Measurements from ENCODE around the gene TFDP2. TPM values are rescaled to one million over a fixed set of nuclear protein-coding genes. Genes with fewer than 3 reads are reported as not detected.

The TFDP2 gene
- total and polyA plus RNA-seq, 2 experiments from 2014 or later = 150 to 410 TPM

- H3K27ac Mint-ChIP-seq = no peak overlapping the region
- Histone ChIP-seq H4K20me1 (replicated peaks; ENCODE audit: insufficient read depth) (peaks cover 23% of the 10 kb centered on the region), H3K36me3 (ENCODE audit: insufficient read depth) (peaks cover 35% of the 10 kb centered on the region), H3K27me3 (ENCODE audit: insufficient read depth) (no peaks in the 10 kb centered on the region), H3F3A (replicated peaks; ENCODE audit: low read depth) (no peaks in the 10 kb centered on the region), H3K79me2 (replicated peaks; ENCODE audit: insufficient read depth) (peaks cover 47% of the 10 kb centered on the region), H2AFZ (no peak overlapping the region), H3K4me1 (ENCODE audit: insufficient read depth) (no peaks in the 10 kb centered on the region), H3K4me2 (no peak overlapping the region), H3K4me3 (no peak overlapping the region), H3K27ac (ENCODE audit: low read depth) (no peak overlapping the region), H3K9me2 (ENCODE audit: insufficient read depth) (no peaks in the 10 kb centered on the region)
- peaks cover 19% of the 10 kb centered on the region for H3K9me3 Mint-ChIP-seq
- no peak for ATAC-seq
- no peak for DNase-seq (ENCODE audit: low spot score)
- no peaks in the 10 kb centered on the region for H3K27me3 Mint-ChIP-seq (ENCODE audit: insufficient read depth, low read depth, poor library complexity)
- H3K36me3 Mint-ChIP-seq (ENCODE audit: low read depth) = peaks cover 67% of the 10 kb centered on the region
- H3K4me1 Mint-ChIP-seq = peaks cover 6% of the 10 kb centered on the region; the same call in 1 of the 3 replicates
- TF ChIP-seq EZH2phosphoT487 (IDR thresholded peaks at IDR 0.05; ENCODE audit: unreplicated experiment) (no peak), ZNF114 (CRISPR knock-in tag; IDR thresholded peaks at IDR 0.05) (no peak), CREB1 (CRISPR knock-in tag; IDR thresholded peaks at IDR 0.05; ENCODE audit: low read depth) (no peak), CTCF (conservative IDR thresholded peaks at IDR 0.05; ENCODE audit: low read depth in 2 of 2) (no peak), REST (IDR thresholded peaks at IDR 0.05; ENCODE audit: unreplicated experiment) (no peak), NANOG (IDR thresholded peaks at IDR 0.05; ENCODE audit: borderline replicate concordance) (no peak), POLR2AphosphoS5 (IDR thresholded peaks at IDR 0.05; ENCODE audit: low read depth) (no peak), ZNF462 (CRISPR knock-in tag; IDR thresholded peaks at IDR 0.05) (no peak)
- H3K4me3 Mint-ChIP-seq = no peak overlapping the region
These were observed 245.1 kb downstream of the TFDP2 start for GRCh38 chr3:141904203-141904602.

Measured in GM23338 (cell line).